Myocyte (in vitro differentiated cells): ENCODE data around the gene TRANK1. TPM values are rescaled to one million over a fixed set of nuclear protein-coding genes. Genes with fewer than 3 reads are reported as not detected.
"Not testable (repeated sequence)": the region's sequence is repeated elsewhere in the genome, so short reads cannot be mapped to it uniquely, and the experiment has no call there.

Source experiments
- DNase-seq: peaks from one replicate; pipeline ENCODE4 v3.0.0-alpha.2; 2012; ENCODE audit warnings: low read depth
- total RNA-seq: library from RNA; depleted of rRNA; stranded (reverse); fragments of >200 nt; gene quantifications from 2 replicates; pipeline ENCODE4 v1.2.3, GENCODE V29; 2014

Gene TRANK1
- total RNA-seq, 1 donor from 2014 or later, result 7.5 TPM

- DNase-seq, result no peak
Observed at GRCh38 chr3:36957862-36958686, 13.2 kb upstream of the TRANK1 start.

DNA sequence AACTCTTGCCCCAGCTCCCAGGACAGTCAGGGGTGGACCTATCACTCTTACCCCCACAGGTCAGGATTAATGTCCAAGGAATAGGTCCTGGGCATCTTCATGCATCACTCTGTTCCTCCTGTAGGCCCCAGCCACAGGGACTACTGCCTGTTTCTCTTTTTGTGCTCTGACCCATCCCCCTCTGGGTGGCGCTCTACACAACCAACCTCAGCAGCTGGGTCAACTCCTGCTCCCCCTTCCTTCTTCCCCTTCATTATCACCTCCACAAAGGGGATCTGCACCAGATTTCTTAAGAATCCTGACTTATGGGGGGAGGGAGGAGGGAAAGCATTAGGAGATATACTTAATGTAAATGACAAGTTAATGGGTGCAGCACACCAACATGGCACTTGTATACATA lies 12.2 kb upstream of the TRANK1 start:
- DNase-seq, result no peak

- no peak for DNase-seq
Observed at GRCh38 chr3:36956155-36956554, 11.3 kb upstream of the TRANK1 start.

GRCh38 chr3:36954452-36955134 lies 9.7 kb upstream of the TRANK1 start:
- no peak for DNase-seq

GRCh38 chr3:36947814-36948213 lies 3.0 kb upstream of the TRANK1 start:
- DNase-seq, result not testable (repeated sequence)

DNA sequence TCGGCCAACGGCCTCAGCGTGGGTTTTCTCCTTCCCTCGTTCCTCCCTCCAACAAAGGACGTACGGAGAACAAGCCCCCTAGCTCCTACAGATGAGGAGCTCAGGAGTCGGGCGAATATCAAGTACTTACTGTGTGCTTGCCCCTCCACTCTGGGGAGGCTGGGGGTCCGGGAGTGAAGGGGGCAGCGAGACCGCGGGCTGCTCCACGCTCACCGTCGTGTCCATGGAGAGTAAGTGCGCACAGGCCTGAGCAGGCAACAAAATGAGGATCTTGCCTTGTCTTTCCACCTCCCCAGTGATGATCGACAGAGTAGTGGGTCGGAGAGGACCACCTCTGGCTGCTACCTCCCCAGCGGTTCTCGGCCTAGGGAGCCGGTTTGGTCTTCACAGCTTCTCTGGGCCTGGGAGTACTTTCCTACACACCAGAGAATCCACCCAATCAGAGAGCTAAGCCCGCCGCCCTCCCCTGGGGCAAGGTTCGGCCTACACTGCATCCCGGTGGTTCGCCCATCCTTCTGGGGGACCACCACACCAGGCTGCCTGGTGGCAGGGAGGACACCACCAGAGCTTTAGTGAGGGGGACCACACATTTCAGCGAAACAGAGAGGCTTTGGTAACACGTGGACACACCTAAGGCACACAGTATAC lies 603 bp upstream of the TRANK1 start:
- DNase-seq, result no peak

GRCh38 chr3:36944012-36944640 lies 728 bp downstream of the TRANK1 start:
- peak; percentile 68 for DNase-seq

- DNase-seq, result no peak
Observed at GRCh38 chr3:36943601-36944000, 1.3 kb downstream of the TRANK1 start.

DNA sequence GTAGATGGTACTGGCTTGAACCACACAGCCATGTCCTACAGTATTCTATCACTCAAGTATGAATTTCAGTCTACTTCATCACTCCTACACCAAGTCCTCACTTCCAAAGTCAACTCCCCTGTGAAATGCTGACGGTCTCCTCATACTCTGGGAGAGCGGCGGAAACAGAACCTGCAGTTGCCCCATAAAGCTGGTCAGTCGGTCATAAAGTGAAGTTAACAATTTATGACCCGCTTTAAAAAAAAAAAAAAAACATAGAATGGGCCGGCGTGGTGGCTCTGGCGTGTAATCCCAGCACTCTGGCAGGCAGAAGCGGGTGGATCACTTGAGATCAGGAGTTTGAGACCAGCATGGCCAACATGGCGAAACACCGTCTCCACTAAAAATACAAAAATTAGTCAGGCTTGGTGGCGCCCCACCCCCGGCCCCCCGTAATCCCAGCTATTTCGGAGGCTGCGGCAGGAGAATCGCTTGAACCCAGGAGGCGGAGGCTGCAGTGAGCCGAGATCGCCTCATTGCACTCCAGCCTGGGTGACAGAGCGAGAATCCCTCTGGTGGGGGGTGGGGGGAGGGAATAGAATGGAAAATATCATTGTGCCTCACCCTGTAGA lies 2.1 kb downstream of the TRANK1 start:
- no peak for DNase-seq

- no peak for DNase-seq
Observed at GRCh38 chr3:36941658-36942057, 3.2 kb downstream of the TRANK1 start.

GRCh38 chr3:36941162-36941561 lies 3.7 kb downstream of the TRANK1 start:
- DNase-seq, result no peak

- no peak for DNase-seq
Observed at GRCh38 chr3:36937492-36937891, 7.4 kb downstream of the TRANK1 start.

DNA sequence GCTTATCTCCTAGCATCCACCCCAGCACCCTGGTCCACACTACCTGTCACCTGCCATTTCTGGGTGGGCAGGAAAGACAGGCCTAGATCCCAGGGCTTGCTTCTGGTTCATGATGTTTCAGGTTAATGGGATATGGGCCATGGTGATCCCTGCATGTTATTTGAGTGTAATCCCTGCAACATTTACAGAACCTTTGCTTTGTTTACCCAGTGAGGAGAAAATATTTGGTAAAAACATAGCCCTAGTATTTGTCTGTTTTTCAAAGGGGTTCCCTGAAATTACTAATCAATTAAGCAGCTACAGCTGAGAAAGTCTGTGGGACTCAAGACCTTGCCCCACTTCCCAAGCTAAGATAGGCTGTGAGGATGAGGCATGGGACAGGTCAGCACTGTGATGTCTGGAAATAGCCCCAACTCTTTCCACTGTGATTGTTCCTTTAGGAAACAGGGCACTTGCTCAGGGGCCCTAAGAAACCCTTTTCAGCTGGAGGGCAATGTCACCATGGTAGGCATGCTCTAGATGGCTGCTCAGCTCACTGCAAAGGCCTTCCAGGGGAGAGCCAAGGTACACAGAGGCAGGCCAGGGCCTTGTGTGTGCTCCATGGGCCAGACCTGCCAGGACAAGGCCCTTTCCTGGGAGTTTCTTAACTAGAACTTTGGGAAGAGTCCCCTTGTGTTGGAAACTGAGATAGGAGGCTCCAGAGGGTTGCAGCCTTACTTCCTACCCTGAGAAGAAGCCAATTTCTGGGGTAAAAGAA lies 11.1 kb downstream of the TRANK1 start:
- DNase-seq, result no peak

- DNase-seq, result not testable (repeated sequence)
Observed at GRCh38 chr3:36931424-36931823, 13.4 kb downstream of the TRANK1 start.

DNA sequence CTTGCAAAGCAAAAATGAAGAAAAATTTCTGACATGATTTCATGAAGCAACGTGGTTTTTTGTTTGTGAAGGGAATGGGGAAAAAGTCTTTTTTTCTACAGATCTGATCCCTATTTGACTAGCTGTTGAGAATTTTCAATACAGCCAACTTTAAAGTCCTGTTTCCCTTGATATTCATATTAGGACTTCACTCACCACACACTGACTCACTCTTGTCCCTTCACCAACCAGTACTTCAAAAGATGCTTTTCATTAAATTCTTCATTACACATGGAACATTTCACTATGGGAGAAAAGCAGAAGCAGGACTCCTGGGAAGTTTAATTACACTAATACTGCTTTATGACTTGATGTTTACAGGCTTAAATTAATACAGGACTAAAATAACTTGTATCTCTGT lies 16.6 kb downstream of the TRANK1 start:
- no peak for DNase-seq

DNA sequence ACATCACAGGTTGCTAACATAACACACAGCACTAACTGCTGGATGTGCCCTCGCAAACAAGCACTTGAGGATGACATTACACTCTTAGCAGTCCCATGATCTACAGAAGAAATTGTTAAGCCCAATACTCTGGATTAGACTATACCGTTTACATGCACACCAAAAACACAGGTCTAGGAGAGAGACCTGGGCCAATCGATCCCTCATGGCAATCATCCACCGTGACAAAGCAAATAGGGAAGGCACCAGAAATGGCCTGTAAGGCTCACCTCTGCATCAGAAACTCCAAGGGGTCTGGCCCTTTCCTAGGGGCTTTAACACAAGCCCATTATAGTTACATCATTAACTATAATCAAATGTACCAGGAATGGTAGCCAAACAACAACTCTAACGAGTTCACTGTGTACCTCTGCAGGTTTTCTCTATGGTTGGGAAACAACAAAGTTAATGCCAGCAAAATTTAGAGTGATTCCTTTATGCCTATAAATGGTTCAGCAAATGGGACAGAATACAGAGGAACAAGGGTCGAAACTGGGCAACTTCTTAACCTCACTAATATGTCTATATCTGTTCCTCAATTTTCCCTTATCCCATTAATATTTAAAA lies 18.5 kb downstream of the TRANK1 start:
- no peak for DNase-seq

- DNase-seq, result no peak
Observed at GRCh38 chr3:36924744-36925521, 19.9 kb downstream of the TRANK1 start.

DNA sequence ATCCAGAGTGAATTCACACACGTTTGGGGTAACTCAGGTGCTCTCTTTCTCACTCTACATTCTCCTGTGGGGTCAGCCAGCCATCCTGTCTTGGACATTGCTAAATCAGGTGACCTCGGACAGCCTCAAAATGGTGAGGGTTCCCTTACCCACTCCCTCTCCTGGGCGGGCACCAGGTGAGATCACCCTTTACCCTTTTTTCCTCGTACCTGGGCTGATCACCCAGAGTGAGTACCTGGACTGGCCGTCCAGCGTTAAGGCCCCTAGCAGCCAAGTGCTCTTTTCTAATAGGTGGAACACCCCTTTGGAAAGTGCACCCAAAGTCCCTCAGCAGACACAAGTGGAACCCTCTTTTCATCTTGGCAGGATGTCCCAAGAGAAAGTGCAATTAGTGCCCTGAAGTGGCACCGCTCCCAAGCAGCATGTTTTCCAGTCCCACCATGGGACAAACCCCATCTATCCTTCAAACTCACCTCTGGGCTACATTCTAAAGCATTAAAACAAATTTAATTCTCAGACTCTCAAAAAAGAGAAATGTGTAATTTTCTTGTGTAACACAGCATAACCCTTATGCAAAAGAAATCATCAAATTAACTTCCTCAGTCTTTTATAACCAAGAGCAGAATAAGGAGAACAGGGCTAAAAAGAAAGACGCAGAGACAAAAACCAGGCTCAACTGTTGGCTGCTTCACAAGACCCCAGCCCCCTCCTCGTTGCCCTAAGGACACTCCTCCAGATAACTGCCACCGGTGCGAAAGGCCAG lies 20.7 kb downstream of the TRANK1 start:
- no peak for DNase-seq

GRCh38 chr3:36923523-36923943 lies 21.3 kb downstream of the TRANK1 start:
- DNase-seq, result no peak
